Measurements from ENCODE around the gene MTHFSD. TPM values are rescaled to one million over a fixed set of nuclear protein-coding genes. Genes with fewer than 3 reads are reported as not detected.

Gene MTHFSD
- total and polyA plus RNA-seq, 2 donors (not counting 3 experiments of a cell fraction or from before 2014, with no cell fraction given), result 16.7 to 21.1 TPM

GRCh38 chr16:86495357-86495701, 59.7 kb downstream of the MTHFSD start:
- no peaks in the 10 kb centered on the region for H3K4me1 ChIP-seq (ENCODE audit: control insufficient read depth, extremely low read depth, insufficient read depth, low read length)
- TF ChIP-seq POLR2A (IDR thresholded peaks at IDR 0.05; ENCODE audit: low read depth, low read length), result no peak
- TF ChIP-seq, protein P1, sequence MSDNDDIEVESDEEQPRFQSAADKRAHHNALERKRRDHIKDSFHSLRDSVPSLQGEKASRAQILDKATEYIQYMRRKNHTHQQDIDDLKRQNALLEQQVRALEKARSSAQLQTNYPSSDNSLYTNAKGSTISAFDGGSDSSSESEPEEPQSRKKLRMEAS (IDR thresholded peaks at IDR 0.05; ENCODE audit: insufficient read depth, insufficient read length), result no peak
- no peak for TF ChIP-seq POLR2AphosphoS5 (IDR thresholded peaks at IDR 0.05; ENCODE audit: insufficient read depth, low read depth, low read length)
- no peak overlapping the region for H3K4me2 ChIP-seq (ENCODE audit: insufficient read depth, low read length)
- no peaks in the 10 kb centered on the region for H3K79me2 ChIP-seq (ENCODE audit: control insufficient read depth, insufficient read depth, low read length)
- H3K9me1 ChIP-seq (replicated peaks; ENCODE audit: control insufficient read depth, extremely low read depth, insufficient read depth, low read length), result no peaks in the 10 kb centered on the region
- CTCF ChIA-PET, result no interaction called here
- no peaks in the 10 kb centered on the region for H3K9me3 ChIP-seq (replicated peaks; ENCODE audit: control insufficient read depth, insufficient read depth, low read length)
- H3K27ac ChIP-seq (ENCODE audit: insufficient read depth, low read depth, low read length), result no peak overlapping the region
- H3K27me3 ChIP-seq (ENCODE audit: control insufficient read depth in 2 of 2, insufficient read depth in 2 of 2, low read length in 2 of 2), result peaks cover 84 to 95% of the 10 kb centered on the region in 2 experiments
- POLR2A ChIA-PET, result no interaction called here
- no peak overlapping the region for H3K9ac ChIP-seq (replicated peaks; ENCODE audit: extremely low read depth, insufficient read depth, low read length)
- no peak overlapping the region for H2AFZ ChIP-seq (ENCODE audit: low read depth, low read length)
- no peak for DNase-seq (ENCODE audit: low read depth, low spot score)
- H4K20me1 ChIP-seq (replicated peaks; ENCODE audit: control insufficient read depth, extremely low read depth, insufficient read depth, low read length), result no peaks in the 10 kb centered on the region
- no TSS peak for BruUV-seq (replicated peaks)
- H3K36me3 ChIP-seq (ENCODE audit: control insufficient read depth in 2 of 2, extremely low read depth in 1 of 2, insufficient read depth in 2 of 2, low read length in 2 of 2), result no peaks in the 10 kb centered on the region
- no peak overlapping the region for H3K4me3 ChIP-seq (replicated peaks in 1 of 3; ENCODE audit: insufficient read depth in 1 of 3, low read depth in 1 of 3, low read length in 3 of 3)
- intact Hi-C loops (cut with micrococcal nuclease) (no loop called here), dilution Hi-C loops (cut with MboI; ENCODE audit: extremely low pct_ligation_motif_present, low sequenced_read_pairs) (no loop called here)
- no peak for FAIRE-seq

DNA sequence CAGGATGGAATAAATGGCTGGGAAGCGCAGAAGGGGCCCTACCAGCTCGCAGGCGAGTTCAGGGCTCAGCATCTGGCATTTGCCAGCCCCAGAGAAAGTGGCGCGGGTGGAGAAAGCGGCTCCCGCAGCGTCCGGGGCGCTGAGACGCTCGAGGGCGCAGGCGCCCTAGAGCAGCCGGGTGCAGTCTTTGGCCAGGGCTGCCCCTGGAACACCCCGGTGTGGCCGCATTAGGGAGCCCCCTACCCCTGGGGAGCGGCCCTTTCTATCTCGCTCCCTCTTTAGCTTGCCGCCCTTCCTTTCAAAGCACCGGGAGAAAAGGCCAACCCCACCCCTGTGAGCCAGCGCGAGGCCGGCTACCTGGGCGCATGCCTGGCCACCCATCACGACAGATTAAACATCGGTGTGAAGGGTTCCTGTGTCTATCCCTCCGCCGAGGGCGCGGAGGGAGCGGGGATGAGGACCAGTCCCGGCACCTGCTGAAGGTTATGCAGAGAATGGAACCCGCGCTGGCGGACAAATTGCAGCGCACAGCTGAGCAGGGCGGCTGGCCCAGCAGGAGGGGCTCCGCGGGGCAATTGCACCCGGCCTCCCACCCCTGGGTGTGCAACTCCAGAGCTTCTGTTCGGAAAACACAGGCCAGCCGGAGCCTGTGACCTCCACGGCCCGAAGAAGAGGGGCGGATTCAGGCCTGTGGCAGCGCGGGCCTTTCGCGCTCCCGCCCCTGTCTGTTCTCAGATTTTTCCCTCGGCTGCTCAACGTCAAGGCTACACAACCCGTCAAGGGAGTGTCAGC, 60.3 kb downstream of the MTHFSD start:
- Histone ChIP-seq H4K20me1 (replicated peaks; ENCODE audit: control insufficient read depth, extremely low read depth, insufficient read depth, low read length) (no peaks in the 10 kb centered on the region), H3K9ac (replicated peaks; ENCODE audit: extremely low read depth, insufficient read depth, low read length) (no peak overlapping the region), H3K79me2 (ENCODE audit: control insufficient read depth, insufficient read depth, low read length) (no peaks in the 10 kb centered on the region), H3K4me3 (replicated peaks in 1 of 3; ENCODE audit: insufficient read depth in 1 of 3, low read depth in 1 of 3, low read length in 3 of 3) (no peak overlapping the region), H3K27me3 (ENCODE audit: control insufficient read depth in 2 of 2, insufficient read depth in 2 of 2, low read length in 2 of 2) (peaks cover 81 to 95% of the 10 kb centered on the region in 2 experiments), H3K4me2 (ENCODE audit: insufficient read depth, low read length) (no peak overlapping the region), H3K9me1 (replicated peaks; ENCODE audit: control insufficient read depth, extremely low read depth, insufficient read depth, low read length) (no peaks in the 10 kb centered on the region), H3K27ac (ENCODE audit: insufficient read depth, low read depth, low read length) (no peak overlapping the region), H3K36me3 (ENCODE audit: control insufficient read depth in 2 of 2, extremely low read depth in 1 of 2, insufficient read depth in 2 of 2, low read length in 2 of 2) (no peaks in the 10 kb centered on the region), H2AFZ (ENCODE audit: low read depth, low read length) (no peak overlapping the region), H3K9me3 (replicated peaks; ENCODE audit: control insufficient read depth, insufficient read depth, low read length) (no peaks in the 10 kb centered on the region), H3K4me1 (ENCODE audit: control insufficient read depth, extremely low read depth, insufficient read depth, low read length) (no peaks in the 10 kb centered on the region)
- ChIA-PET POLR2A (no interaction called here), CTCF (no interaction called here)
- intact Hi-C loops (cut with micrococcal nuclease) (no loop called here), dilution Hi-C loops (cut with MboI; ENCODE audit: extremely low pct_ligation_motif_present, low sequenced_read_pairs) (no loop called here)
- FAIRE-seq, result no peak
- no peak for DNase-seq (ENCODE audit: low read depth, low spot score)
- no peak for TF ChIP-seq JUN (IDR thresholded peaks at IDR 0.05; ENCODE audit: borderline replicate concordance, insufficient read depth, insufficient read length, low read depth)
- no TSS peak for BruUV-seq (replicated peaks)
